Measurements from ENCODE around the gene TPCN2.

The TPCN2 gene

DNA sequence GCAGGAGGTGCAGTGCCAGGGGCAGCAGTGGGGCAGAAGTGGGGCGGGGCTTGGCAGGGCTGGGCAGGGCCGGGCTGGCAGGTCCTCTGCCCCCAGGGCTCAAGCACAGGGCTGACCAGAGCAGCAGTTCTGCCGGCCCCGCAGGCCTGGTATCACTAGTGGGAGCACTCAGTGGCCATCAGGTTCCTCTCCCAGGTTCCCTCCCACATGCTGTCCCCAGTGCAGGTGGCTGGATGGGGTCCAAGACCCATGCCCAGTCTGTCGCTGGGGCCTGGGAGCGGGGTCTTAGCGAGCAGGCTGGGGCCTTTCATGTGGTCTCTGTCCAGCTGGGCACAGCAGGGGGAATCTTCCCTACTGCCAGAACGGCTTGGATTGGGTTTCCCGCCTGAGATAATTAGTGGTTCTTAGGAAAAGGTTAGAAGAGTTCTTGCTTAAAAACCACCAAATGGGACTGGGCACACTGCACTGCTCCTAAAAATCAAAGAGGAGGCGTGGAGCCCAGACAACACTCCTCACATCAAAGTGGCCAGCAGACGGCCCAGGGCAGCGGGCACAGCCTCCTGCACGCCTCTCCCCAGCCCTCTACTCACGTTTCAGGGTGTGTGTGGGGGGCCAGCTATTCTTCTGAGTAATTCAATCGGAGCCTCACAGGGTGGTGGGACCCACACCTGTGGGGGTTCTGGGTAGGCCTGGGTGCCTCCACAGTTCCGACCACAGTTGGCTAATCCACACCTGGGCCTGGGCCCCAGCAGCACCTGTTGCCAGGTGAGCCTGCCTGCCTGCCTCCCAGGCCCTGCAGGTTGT lies 45.6 kb downstream of the TPCN2 start:
- Histone ChIP-seq H3K9me3 (ENCODE audit: insufficient read depth, low read length) (no peaks in the 10 kb centered on the region), H3K27ac (ENCODE audit: low read depth, low read length) (no peak overlapping the region), H3K79me2 (ENCODE audit: insufficient read depth, low read length) (no peaks in the 10 kb centered on the region), H2AFZ (ENCODE audit: low read depth, low read length, severe bottlenecking) (no peak overlapping the region), H4K20me1 (ENCODE audit: low read depth, low read length) (no peaks in the 10 kb centered on the region), H3K4me3 (ENCODE audit: insufficient read depth, low read length, poor library complexity, severe bottlenecking) (no peak overlapping the region), H3K4me2 (ENCODE audit: low read depth, low read length, poor library complexity, severe bottlenecking) (no peak overlapping the region), H3K36me3 (ENCODE audit: low read length) (no peaks in the 10 kb centered on the region), H3K9ac (ENCODE audit: low read length) (no peak overlapping the region), H3F3A (ENCODE audit: insufficient read depth) (no peaks in the 10 kb centered on the region), H3K9me2 (replicated peaks; ENCODE audit: insufficient read depth, low read length) (no peaks in the 10 kb centered on the region), H3K27me3 (ENCODE audit: low read length) (no peaks in the 10 kb centered on the region)
- TF ChIP-seq EZH2phosphoT487 (conservative IDR thresholded peaks at IDR 0.05; ENCODE audit: low read length) = no peak
- TF ChIP-seq, protein P1, sequence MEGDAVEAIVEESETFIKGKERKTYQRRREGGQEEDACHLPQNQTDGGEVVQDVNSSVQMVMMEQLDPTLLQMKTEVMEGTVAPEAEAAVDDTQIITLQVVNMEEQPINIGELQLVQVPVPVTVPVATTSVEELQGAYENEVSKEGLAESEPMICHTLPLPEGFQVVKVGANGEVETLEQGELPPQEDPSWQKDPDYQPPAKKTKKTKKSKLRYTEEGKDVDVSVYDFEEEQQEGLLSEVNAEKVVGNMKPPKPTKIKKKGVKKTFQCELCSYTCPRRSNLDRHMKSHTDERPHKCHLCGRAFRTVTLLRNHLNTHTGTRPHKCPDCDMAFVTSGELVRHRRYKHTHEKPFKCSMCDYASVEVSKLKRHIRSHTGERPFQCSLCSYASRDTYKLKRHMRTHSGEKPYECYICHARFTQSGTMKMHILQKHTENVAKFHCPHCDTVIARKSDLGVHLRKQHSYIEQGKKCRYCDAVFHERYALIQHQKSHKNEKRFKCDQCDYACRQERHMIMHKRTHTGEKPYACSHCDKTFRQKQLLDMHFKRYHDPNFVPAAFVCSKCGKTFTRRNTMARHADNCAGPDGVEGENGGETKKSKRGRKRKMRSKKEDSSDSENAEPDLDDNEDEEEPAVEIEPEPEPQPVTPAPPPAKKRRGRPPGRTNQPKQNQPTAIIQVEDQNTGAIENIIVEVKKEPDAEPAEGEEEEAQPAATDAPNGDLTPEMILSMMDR (IDR thresholded peaks at IDR 0.05; ENCODE audit: insufficient read depth, low read length, poor library complexity, severe bottlenecking) = no peak

DNA sequence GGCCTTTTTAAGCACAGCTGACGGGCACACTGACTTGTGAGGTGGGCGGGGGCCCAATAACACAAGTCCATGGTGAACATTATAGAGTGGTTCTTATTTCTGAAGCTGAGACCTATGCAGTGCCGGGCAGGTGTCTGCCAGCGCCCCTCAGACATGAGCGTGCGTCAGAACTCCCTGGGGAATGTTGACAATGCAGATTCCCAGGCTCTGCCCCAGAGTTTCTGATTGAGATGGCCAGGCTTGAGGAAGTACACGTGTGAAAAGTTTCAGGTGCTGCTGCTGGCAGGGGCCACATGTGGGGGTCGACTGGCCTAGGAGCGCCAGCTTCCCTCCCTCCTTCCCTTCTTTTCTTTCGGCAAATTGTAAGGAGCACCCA lies 46.2 kb downstream of the TPCN2 start:
- no peak overlapping the region for H3K4me2 ChIP-seq (ENCODE audit: low read depth, low read length, poor library complexity, severe bottlenecking)
- H3K9me3 ChIP-seq (ENCODE audit: insufficient read depth, low read length) = no peaks in the 10 kb centered on the region

DNA sequence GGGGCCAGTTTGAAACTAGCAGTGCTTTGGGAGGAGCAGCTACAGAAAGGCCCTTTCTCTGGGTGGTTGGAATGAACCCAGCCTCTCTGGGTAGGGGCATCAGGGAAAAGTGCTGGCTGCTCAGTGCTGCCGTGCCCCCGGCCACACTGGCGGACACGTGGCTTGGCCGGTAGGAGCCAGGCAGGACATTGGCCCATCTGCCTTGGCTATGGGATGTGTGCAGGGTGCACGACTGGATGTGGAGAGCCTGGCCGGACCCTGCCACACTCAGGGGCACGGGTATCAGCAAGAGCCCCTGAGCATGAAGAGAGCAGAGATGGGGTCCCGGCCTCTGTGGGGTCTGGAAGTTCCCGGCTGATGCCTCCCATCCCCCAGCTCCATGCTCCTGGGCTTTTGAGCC lies 46.6 kb downstream of the TPCN2 start:
- no peaks in the 10 kb centered on the region for H3K9me2 ChIP-seq (replicated peaks; ENCODE audit: insufficient read depth, low read length)
- no peaks in the 10 kb centered on the region for H3K9me3 ChIP-seq (ENCODE audit: insufficient read depth, low read length)
- H2AFZ ChIP-seq (ENCODE audit: low read depth, low read length, severe bottlenecking) = no peak overlapping the region
- H3F3A ChIP-seq (ENCODE audit: insufficient read depth) = no peaks in the 10 kb centered on the region
- no peaks in the 10 kb centered on the region for H3K36me3 ChIP-seq (ENCODE audit: low read length)
- no peaks in the 10 kb centered on the region for H4K20me1 ChIP-seq (ENCODE audit: low read depth, low read length)
- H3K9ac ChIP-seq (ENCODE audit: low read length) = no peak overlapping the region
- H3K4me3 ChIP-seq (ENCODE audit: insufficient read depth, low read length, poor library complexity, severe bottlenecking) = no peak overlapping the region
- no peaks in the 10 kb centered on the region for H3K27me3 ChIP-seq (ENCODE audit: low read length)
- H3K79me2 ChIP-seq (ENCODE audit: insufficient read depth, low read length) = no peaks in the 10 kb centered on the region
- H3K27ac ChIP-seq (ENCODE audit: low read depth, low read length) = no peak overlapping the region
- no peak overlapping the region for H3K4me2 ChIP-seq (ENCODE audit: low read depth, low read length, poor library complexity, severe bottlenecking)
- TF ChIP-seq EZH2phosphoT487 (conservative IDR thresholded peaks at IDR 0.05; ENCODE audit: low read length) = no peak
- TF ChIP-seq, protein P1 (IDR thresholded peaks at IDR 0.05; ENCODE audit: insufficient read depth, low read length, poor library complexity, severe bottlenecking) = no peak

More for the DNA sequence above, 46.2 kb downstream of the TPCN2 start:
- Histone ChIP-seq H3K4me3 (ENCODE audit: insufficient read depth, low read length, poor library complexity, severe bottlenecking) (no peak overlapping the region), H3K27ac (ENCODE audit: low read depth, low read length) (no peak overlapping the region), H3K9me2 (replicated peaks; ENCODE audit: insufficient read depth, low read length) (no peaks in the 10 kb centered on the region), H3K79me2 (ENCODE audit: insufficient read depth, low read length) (no peaks in the 10 kb centered on the region), H3K36me3 (ENCODE audit: low read length) (no peaks in the 10 kb centered on the region), H2AFZ (ENCODE audit: low read depth, low read length, severe bottlenecking) (no peak overlapping the region), H3F3A (ENCODE audit: insufficient read depth) (no peaks in the 10 kb centered on the region), H4K20me1 (ENCODE audit: low read depth, low read length) (no peaks in the 10 kb centered on the region), H3K27me3 (ENCODE audit: low read length) (no peaks in the 10 kb centered on the region), H3K9ac (ENCODE audit: low read length) (no peak overlapping the region)
- no peak for TF ChIP-seq EZH2phosphoT487 (conservative IDR thresholded peaks at IDR 0.05; ENCODE audit: low read length)
- TF ChIP-seq, protein P1 (IDR thresholded peaks at IDR 0.05; ENCODE audit: insufficient read depth, low read length, poor library complexity, severe bottlenecking) = no peak

Measured in SU-DHL-6 (cell line).